Neutrophil (primary cell): ENCODE results near the gene TRIM17.

Source experiments
- H3K27ac ChIP-seq: fragments of 200-600 bp; sonication (generic); 2 replicates; pipeline ENCODE4 v1.5.1; 2016; ENCODE audit warnings: mild to moderate bottlenecking, moderate library complexity
- H3K27me3 ChIP-seq: fragments of 200-600 bp; sonication (generic); 2 replicates; pipeline ENCODE4 v1.6.0; 2016; ENCODE audit warnings: mild to moderate bottlenecking
- H3K36me3 ChIP-seq: fragments of 200-600 bp; sonication (generic); 2 replicates; pipeline ENCODE4 v1.5.1; 2017
- H3K4me1 ChIP-seq, 2 experiments: fragments of 200-600 bp in 1 of 2; sonication (generic) in 1 of 2; 1 replicate in 1 of 2; 2 replicates in 1 of 2; pipeline versions ENCODE4 v1.5.1 to v1.6.1; 2013 to 2016; ENCODE audit warnings: low read depth in 1 of 2, low read length in 1 of 2, mild to moderate bottlenecking in 1 of 2, moderate library complexity in 1 of 2; ENCODE audit not compliant: control insufficient read depth in 1 of 2, insufficient read depth in 1 of 2
- H3K4me3 ChIP-seq, 2 experiments: fragments of 200-600 bp in 1 of 2; sonication (generic) in 1 of 2; 1 replicate in 1 of 2; 2 replicates in 1 of 2; pipeline ENCODE4 v1.5.1; 2013 to 2016; ENCODE audit warnings: low read depth in 1 of 2, low read length in 1 of 2, mild to moderate bottlenecking in 1 of 2, moderate library complexity in 1 of 2
- H3K9me3 ChIP-seq: fragments of 200-600 bp; sonication (generic); 2 replicates; pipeline ENCODE4 v1.5.1; 2016
- TF ChIP-seq, protein P1 (sequence below): fragments of 200-600 bp; sonication (generic); IDR thresholded peaks from 2 replicates; pipeline ENCODE4 v1.5.1; 2016; ENCODE audit warnings: antibody characterized with exemption

The TRIM17 gene

GRCh38 chr1:228363686-228364067 lies 53.0 kb downstream of the TRIM17 start:
- H3K27ac ChIP-seq, result no peak overlapping the region
- H3K4me3 ChIP-seq, result no peak overlapping the region
- H3K4me1 ChIP-seq, result no peaks in the 10 kb centered on the region
- no peaks in the 10 kb centered on the region for H3K27me3 ChIP-seq
- TF ChIP-seq, protein P1, sequence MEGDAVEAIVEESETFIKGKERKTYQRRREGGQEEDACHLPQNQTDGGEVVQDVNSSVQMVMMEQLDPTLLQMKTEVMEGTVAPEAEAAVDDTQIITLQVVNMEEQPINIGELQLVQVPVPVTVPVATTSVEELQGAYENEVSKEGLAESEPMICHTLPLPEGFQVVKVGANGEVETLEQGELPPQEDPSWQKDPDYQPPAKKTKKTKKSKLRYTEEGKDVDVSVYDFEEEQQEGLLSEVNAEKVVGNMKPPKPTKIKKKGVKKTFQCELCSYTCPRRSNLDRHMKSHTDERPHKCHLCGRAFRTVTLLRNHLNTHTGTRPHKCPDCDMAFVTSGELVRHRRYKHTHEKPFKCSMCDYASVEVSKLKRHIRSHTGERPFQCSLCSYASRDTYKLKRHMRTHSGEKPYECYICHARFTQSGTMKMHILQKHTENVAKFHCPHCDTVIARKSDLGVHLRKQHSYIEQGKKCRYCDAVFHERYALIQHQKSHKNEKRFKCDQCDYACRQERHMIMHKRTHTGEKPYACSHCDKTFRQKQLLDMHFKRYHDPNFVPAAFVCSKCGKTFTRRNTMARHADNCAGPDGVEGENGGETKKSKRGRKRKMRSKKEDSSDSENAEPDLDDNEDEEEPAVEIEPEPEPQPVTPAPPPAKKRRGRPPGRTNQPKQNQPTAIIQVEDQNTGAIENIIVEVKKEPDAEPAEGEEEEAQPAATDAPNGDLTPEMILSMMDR, result no peak
- H3K9me3 ChIP-seq, result no peaks in the 10 kb centered on the region
- no peaks in the 10 kb centered on the region for H3K36me3 ChIP-seq

DNA sequence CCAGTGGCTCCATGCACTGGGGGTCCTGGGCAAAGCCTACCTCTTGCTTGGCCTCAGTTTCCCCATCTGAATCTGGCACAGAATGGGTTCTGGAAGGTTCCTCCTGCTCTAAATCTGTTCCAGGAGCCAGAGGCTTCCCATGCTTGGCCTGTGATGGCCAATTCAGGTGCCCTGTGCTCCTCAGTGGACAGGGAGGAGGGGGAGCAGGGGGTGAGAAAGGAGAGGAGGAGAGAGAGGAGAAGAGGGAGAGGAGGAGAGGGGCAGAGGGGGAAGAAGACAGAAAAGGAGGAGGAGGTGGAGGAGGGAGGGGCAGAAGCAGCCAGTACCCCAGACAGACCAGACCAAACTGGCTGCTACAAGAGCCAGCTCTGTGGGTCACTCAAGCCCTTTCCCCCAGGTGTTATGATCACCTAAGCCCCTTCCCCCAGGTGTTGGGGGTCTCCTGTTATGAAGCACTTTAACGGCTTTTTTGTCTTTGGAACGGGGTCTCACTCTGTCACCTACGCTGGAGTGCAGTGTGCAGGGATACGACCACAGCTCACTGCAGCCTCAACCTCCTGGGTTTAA lies 53.7 kb downstream of the TRIM17 start:
- TF ChIP-seq, protein P1, result no peak
- no peak overlapping the region for H3K27ac ChIP-seq
- no peaks in the 10 kb centered on the region for H3K27me3 ChIP-seq

GRCh38 chr1:228362141-228362883 lies 54.3 kb downstream of the TRIM17 start:
- no peak overlapping the region for H3K4me3 ChIP-seq
- H3K36me3 ChIP-seq, result no peaks in the 10 kb centered on the region
- no peaks in the 10 kb centered on the region for H3K9me3 ChIP-seq
- H3K27ac ChIP-seq, result no peak overlapping the region
- no peaks in the 10 kb centered on the region for H3K4me1 ChIP-seq
- TF ChIP-seq, protein P1, result no peak
- H3K27me3 ChIP-seq, result no peaks in the 10 kb centered on the region

More for the DNA sequence above, 53.7 kb downstream of the TRIM17 start:
- no peaks in the 10 kb centered on the region for H3K36me3 ChIP-seq
- no peaks in the 10 kb centered on the region for H3K4me1 ChIP-seq
- H3K4me3 ChIP-seq, result no peak overlapping the region
- no peaks in the 10 kb centered on the region for H3K9me3 ChIP-seq

DNA sequence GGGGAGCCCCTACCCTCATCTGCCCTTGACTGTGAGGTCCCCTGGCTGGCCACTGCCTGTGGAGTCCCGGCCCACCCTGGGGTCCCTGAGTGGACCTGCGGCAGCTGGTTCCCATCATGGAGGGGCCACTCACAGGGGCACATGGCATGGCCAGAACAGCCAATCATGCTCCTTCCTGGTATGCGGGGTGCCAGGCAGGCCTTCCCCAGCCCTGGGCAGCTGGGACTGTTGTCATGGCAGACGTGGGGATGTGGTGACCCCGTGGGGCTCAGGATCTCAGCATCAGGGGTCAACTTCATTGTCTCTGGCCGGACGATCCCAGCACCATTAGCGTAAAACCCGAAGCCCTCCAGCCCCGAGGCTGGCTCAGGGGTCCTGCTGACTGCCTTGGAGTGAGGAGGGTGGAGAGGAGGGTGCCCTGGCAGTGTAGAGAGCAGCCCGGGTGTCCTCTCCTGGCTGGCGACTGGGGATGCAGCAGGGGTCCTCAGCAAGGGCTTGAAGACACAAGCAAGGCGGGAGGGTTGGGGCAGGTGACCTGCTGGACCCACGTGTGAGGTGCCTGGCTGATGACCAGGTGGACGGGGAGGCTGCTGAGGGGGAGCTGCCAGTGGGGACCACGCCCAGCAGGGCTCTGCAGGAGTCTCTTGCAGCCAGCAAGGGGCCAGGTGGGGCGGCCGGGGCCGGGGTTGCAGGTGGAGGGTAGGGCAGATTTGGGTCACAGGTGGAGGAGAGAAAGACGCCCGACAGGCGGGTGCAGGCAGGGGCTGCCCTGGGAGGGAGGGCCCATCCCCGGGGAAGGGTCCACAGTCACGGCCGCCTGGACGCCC lies 55.1 kb downstream of the TRIM17 start:
- TF ChIP-seq, protein P1, result no peak
- no peaks in the 10 kb centered on the region for H3K36me3 ChIP-seq
- H3K4me3 ChIP-seq, result no peak overlapping the region
- H3K27ac ChIP-seq, result no peak overlapping the region
- H3K4me1 ChIP-seq, result no peaks in the 10 kb centered on the region
- H3K27me3 ChIP-seq, result no peaks in the 10 kb centered on the region
- H3K9me3 ChIP-seq, result no peaks in the 10 kb centered on the region

DNA sequence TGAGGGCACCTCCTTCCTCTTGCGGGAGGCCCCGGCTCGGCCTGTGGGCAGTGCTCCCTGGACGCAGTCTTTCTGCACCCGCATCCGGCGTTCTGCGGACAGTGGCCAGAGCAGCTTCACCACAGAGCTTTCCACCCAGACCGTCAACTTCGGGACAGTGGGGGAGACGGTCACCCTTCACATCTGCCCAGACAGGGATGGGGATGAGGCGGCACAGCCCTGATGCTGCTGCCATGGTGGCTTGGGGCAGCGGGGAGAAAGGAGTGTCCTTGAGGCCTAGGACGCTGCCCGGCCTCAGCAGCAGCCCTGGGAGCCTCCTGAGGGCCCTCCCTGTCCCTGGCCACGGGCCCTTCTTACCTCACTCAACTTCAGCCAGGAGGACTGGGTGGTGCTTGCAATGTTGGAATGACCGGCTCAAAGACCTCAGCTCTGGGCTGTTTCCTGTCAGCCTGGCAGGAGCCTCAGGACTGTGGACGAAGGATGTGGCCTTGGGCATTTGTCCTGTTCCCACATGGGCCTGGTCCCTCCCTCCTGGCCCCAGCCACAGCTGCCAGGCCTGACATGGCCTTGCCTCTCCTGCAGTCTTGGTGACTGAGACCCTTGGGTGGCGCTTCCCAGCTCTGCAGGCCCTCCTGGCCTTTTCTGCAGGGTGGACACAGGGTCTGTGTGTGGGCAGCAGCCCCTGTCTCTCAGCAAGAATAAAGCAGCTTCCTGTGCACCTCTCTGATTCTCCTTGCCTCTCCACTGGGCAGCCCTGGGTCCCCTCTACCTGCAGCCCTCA lies 55.9 kb downstream of the TRIM17 start:
- Histone ChIP-seq H3K36me3 (no peaks in the 10 kb centered on the region), H3K4me3 (no peak overlapping the region), H3K9me3 (no peaks in the 10 kb centered on the region), H3K27ac (no peak overlapping the region), H3K4me1 (no peaks in the 10 kb centered on the region), H3K27me3 (no peaks in the 10 kb centered on the region)
- TF ChIP-seq, protein P1, result no peak
